GM18517 (cell line): ENCODE measurements around the gene LHX8.
"Not testable (repeated sequence)": the region's sequence is repeated elsewhere in the genome, so short reads cannot be mapped to it uniquely, and the experiment has no call there.

Experiments
- ATAC-seq: cut with Tn5 transposase; IDR thresholded peaks from one replicate; pipeline ENCODE4 v1.9.1; 2021; ENCODE audit warnings: mild to moderate bottlenecking, moderate library complexity; ENCODE audit not compliant: unreplicated experiment

The LHX8 gene

DNA sequence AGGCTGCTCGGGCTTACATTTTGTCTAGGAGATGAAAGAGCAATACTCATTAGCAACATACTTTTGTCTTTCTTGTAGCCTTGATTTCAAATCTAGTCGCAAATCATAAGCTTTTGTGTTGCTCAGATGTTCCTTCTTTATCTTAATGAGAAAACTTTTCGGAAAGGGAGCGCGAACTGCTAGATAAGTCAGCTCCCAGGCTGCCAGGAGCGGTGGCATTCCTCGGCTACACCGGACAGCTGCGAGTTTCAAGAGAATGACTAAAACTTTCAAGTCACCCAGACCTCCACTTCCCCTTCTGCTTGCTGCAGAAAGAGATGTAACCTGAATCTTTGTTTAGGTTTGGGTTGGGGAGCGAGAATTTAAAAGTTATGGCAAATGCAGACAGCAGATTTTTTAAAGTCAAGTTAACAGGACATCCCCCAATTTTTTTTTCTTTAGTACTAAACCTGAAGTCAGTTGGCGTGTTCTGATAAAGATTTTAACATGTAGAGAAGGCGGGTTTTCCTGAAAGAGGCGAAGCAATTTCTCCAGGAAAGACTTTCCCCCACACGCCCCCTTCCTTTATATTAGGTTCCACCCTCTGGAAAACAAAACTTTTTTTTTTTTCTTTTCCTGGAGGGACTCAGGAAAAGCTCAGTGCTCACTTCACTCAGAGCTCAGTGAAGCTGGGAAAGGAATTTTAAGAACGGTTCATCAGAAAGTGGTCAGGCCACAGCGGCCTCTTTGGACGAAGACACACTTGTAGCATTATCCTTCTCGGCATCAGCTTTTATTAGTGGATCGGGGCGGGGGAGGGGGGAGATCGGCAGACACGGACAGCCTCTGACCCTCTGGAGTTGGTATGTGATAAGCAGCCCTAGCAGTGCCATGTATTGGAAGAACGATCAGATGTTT lies at the start of gene LHX8:
Gene LHX8, plus strand, starts transcription at position 639 of the 897 bp plus-strand sequence. CDS start 2,227 bp downstream, outside the sequence.
- no peak for ATAC-seq

DNA sequence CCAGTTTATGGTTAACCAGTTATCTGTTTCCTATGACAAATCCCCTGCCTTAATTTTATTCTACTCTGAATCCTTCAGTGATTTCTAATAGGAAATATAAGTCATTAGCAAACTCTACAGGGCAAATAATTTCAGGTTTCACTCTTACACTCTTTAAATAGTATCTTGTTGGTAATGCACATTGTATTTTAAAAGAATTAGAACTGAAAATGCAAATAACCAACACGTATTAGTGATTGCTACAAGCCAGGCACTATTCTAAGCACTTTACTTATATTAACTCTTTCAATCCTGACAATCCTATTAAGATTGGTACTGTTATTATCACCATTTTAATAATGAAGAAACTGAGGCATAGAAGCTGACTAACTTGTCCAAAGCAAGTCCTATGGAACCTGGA lies 48.3 kb upstream of the LHX8 start:
- ATAC-seq, result no peak

DNA sequence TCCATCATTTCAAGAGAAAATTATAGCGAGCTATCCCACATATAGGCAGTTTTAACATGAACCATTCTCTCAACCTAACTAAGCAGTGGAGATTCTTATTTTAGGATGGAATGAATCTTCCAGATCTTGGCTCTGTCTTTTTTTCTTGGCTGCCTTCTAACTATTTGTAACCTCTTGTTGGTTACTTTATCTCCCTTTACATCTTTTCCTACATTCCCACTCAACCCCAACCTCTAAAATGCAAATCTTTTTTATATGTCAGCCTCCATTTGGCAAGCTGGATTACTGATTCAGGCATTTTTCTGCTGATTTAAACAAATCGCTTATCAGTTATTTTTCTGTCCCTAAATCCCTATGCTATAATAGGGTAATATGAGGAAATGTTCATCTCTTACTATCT lies 46.9 kb upstream of the LHX8 start:
- ATAC-seq, result no peak

DNA sequence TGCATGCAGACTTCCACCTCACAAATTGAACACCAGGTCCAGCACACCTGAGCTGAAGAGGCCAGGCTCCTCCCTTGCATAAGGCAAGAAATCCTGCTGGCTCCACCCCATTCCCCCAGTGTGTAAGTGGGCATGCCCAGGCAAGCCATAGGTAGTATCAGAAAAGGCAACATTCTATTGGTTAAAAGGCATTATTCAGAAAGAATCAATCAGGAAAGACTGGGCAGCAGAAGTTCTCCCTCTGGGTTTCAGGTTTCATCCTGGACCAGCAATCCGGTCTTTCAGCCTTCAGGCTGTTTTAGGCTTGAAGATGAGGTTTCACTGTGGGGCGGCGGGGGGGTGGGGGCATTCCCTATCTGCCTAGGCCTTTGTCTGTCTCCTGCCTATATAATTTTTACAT lies 42.0 kb upstream of the LHX8 start:
- ATAC-seq, result no peak

DNA sequence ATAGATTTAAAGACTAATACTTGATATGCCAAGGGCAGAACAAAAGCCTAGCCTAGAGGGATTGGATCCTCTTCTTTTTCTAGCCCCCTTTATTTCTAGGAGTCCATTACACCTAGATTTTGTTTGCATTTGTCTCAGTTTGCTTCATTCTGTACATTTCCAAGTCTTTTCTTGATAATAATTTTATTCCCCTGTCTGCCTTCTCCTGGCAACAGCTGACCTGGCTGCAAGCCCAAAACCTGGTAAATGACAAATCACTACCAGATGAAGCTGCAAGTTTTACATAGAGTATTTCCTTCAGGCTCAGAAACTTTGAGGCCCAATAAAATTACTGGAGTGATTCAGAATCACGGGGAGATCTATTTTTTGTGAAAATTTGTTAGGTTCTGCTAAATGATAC lies 36.5 kb upstream of the LHX8 start:
- ATAC-seq, result no peak

DNA sequence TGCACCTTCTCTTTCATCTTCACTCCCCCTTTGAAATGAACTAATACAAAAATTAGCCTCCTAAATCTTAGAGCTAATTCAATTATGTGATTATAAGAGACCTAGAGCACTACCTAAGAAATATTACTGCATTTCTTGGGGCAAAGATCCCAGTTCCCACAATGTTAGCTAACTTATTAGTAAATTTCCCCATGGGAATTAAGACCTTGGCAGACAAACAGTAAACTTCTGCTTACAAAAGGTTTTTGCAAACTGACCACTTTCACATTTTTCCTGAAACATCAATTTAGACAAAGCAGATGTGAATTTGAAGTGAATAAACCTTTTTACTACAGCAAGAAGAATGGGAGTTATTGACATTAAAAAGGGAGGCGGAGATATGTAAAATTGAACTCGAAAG lies 34.6 kb upstream of the LHX8 start:
- no peak for ATAC-seq

DNA sequence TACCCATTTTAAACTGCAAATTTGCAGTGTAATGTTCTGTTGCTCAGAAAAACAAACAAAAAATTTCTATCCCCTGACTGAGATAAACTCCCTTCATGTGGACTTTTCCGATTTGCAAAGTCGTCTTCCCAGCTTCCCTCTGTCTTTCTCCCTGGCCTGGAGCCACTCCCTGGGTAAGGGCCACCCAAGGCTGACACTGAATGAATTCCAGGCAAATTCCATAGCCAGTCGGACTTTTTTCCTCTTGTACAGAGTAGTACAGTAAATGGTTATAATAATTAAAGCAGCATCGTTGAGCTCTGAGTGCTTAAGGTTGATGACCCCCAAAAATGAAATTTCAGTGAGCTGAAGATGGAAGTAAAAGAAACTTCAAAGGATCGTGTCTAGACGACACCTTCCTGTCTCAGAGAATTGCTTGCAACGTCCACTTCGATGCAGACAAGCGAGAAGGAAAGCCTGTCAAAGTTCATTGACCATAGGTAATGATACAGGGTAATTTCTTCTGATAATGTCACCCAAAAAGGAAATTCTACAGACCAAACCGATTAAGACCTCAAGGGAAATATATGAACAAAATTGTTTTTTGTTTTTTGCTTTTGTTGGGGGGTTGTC lies 33.6 kb upstream of the LHX8 start:
- ATAC-seq, result no peak

DNA sequence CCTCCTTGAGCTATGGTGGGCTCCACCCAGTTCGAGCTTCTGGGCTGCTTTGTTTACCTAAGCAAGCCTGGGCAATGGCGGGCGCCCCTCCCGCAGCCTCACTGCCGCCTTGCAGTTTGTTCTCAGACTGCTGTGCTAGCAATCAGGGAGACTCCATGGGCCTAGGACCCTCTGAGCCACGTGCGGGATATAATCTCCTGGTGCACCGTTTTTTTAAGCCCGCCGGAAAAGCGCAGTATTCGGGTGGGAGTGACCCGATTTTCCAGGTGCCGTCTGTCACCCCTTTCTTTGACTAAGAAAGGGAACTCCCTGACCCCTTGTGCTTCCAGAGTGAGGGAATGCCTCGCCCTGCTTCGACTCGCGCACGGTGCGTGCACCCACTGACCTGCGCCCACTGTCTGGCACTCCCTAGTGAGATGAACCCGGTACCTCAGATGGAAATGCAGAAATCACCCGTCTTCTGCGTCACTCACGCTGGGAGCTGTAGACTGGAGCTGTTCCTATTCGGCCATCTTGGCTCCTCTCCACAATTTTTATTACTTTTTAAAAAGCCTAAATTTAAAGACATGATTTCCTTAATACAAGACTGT lies 21.7 kb upstream of the LHX8 start:
- ATAC-seq, result not testable (repeated sequence)

DNA sequence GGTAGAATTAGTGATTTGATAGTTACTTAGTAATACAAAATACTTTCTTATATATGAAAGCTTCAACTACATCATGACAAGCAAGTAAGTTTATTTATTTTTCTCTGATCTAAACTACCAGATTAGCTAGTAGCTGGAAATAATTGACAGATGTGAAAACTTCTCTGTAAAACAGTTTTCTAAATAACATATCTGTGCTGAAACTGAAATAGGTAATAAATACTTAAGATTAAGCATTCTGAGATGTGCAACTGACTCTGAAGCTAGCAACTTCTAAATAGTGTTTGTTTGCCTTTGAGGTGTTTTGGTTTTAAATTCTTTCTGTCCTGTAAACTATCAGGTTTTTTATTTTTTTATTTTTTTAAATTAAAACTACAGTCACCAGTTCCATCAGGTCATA lies 18.5 kb upstream of the LHX8 start:
- ATAC-seq, result no peak

DNA sequence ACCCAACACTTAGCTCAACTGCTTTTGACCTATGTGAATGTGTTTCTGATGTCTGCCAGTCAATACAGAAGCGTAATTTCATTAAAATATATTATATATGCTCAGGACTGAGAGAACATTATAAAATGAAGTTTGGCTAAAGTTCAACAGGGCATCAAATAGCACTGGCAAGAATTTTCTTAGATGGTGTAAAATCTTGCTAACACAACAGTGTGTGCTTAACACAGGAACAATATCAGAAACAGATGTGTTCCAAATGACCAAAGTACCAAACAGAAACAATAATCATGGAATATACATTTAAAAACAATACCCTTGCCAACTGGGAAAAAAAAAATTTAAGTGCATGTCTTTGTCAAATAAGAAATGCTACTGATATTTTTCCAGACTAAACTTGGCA lies 10.4 kb upstream of the LHX8 start:
- no peak for ATAC-seq

DNA sequence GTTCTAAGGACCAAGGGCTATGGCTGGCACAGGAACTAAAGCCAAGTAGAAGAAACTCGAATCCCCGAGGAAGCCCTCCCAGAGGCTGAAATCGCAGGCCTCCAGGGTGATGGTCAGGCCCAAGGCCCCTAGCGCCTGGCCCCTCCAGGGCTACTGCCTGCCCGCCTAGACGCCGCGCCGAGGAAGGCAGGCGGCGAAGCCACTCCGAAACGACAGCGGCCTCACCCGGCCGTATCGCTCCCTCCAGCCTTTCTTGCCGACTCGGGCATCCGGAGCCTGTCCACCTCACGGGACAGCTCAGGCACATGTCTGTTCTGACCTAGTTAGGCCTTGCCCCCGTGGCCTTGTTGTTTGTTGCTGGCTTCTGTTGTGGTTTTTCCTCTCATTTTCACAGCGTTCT lies 9.7 kb upstream of the LHX8 start:
- no peak for ATAC-seq

DNA sequence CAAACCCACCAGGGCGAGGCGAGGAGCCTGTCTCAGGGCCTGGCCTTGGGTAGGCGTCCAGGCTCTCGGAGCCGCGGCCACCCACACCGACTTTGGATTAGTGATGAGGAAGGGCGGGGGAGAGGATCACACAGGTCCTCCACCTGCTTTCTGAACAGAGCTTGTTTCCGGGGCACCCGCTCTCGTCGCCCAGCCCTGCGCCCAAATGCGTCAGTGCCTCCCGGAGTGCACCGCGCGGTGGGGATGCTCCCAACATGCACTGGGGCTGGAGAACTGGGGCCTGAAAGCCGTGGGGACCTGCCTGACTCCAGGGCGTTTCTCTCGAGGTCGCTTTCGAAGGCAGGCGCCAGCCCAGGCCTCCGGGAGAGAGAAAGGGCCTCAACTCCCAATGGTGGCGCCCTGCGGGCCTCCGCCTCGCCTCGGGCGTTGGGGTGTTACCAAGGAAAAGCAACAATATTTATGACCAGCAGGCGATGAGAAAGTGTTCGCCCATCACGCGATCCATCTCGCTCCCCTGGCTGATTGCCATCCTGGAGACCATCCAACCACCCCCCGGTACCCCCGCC lies 8.9 kb upstream of the LHX8 start:
- ATAC-seq, result no peak

DNA sequence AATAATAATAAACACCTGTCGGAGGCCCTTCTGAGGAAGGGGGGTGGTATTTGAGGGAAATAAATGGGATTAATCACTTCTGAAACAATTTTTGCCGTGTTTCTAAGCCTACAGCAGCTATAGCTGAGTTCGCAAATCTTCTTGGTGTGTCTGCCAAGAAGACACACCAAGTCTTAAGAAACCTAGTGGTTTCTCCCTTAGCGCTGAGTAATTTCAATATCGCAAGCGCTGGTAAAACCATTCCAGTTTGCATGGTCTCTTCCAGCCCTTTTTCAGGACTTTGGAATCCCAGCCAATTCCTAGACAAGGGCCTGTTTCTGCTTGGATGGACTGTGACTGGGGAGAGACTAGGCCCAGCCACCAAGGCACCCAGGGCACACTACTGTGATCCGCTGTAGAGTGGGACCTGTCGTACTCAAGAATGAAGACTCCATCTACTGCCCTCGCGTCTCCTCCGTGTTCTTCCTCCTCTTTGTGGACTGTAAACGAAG lies 7.5 kb upstream of the LHX8 start:
- no peak for ATAC-seq

DNA sequence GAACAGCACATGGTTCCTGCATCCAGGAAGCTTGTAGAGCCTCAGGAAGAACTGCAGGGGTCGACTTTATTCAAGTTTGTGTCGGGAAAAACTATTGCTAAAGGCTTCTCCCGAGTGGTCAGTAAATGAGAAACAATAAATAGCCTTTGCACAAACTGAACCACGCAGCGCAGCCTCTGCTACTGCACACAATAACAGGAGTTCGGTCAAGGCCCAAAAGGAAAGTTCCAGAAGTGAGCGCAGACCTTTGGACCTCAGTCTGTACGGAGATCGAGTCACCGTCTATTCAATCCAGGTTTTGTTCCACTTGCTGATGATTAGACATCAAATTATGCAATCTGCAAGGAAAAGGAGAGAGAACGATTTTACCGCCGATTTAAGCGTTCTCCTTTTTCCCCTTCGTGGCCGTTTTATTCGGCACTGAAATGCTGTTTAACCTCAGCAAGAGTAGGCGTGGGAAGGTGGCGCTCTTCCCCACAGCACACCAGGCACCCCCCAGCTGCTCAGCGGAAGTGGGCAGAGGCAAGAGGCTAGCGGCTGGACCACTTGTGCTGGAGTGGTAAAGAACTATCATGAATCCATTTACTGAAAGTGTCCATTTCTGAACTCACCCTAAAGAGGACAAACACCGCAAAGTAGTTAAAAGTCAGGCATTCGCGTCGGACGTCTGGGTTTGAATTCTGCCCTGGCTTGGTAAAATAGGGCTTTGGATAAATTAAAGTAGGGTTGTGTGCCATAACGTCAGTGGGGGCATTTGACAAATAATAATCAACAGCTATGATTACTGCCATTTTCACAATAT lies 6.1 kb upstream of the LHX8 start:
- no peak for ATAC-seq

DNA sequence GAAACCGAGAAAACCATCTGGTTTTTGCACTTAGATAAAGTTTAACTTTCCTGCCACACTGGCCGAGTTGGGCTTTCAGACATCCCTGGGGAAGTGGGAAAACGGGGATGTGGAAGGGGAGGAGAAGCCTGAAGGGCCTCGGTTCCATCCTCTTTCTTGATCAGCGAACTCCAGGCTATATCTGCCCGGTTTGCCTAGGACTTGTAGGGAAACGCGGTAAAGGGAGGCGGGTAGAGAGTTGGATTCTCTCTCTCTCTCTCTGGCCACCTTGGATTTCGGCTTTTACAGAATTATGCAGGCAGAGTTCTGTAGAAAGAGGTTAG lies 4.6 kb upstream of the LHX8 start:
- no peak for ATAC-seq

DNA sequence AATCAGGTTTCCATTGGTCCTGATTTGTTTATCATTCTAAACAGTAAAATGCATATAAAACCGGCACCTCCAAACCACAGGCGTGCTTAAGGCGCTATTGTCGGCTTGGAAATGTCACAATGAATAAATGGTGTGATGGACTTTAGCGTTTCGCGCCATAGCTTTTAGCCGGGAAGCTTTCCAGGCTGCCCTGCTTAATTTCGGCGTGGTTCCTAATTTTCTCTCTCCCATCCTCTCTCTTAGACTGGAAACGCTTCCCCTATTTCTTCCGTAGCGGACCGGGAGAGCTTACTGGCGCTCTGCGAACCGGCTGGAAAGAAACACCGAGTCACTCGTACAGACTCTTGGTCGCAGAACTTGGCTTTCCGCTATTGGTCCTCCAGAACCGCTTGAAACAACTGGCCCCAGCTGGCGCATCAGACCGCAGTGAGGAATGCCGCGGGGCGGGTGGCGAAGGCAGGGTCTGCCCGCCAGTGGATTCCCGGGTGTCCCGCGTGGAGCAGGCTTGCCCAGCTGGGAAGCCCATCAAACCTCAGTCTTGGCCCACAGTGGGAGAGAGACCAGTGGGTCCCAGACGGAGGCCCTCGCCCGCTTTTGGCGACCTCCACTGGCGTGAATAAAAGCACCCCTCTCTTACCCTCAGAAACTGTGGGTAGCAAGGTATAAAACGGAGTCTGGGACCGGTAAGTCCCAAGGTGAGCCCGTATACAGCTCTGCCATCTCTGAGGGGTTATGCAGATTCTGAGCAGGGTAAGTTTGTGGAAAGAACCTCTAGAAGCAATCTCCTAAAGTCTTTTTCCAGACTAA lies 4.0 kb upstream of the LHX8 start:
- no peak for ATAC-seq

DNA sequence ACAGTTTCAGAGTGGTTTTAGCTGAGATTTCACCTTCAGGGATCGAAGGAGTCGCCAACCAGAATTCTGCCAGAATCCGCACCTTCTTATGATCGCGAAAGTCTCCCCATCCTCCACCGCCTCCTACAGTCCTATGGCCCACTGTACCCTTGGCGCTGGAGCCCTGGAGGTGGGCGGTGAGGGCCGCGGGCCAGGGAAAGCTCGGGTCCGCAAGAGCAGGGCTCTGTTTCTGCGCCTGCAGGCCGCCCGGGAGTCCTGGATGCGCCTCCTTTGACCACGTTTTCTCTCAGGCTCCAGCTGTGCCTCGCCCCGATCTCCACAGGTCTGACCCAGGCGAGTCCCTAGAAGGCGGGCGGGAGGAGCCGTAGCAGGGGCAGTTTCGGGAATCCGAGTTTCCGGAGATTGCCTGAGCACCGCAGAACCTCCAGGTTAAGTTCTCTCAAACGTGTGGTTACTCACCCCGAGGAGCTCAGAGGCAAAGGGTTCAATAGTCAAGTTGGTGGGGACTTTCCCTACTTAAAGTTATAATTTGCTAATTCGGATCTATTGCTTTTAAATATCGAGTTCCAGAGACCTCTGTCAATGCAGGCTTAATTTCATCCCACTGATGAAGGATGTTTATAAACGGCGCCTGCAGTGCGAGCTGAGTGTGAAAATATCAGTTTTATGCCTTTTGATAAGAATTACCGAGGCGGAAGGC lies 3.2 kb upstream of the LHX8 start:
- no peak for ATAC-seq

DNA sequence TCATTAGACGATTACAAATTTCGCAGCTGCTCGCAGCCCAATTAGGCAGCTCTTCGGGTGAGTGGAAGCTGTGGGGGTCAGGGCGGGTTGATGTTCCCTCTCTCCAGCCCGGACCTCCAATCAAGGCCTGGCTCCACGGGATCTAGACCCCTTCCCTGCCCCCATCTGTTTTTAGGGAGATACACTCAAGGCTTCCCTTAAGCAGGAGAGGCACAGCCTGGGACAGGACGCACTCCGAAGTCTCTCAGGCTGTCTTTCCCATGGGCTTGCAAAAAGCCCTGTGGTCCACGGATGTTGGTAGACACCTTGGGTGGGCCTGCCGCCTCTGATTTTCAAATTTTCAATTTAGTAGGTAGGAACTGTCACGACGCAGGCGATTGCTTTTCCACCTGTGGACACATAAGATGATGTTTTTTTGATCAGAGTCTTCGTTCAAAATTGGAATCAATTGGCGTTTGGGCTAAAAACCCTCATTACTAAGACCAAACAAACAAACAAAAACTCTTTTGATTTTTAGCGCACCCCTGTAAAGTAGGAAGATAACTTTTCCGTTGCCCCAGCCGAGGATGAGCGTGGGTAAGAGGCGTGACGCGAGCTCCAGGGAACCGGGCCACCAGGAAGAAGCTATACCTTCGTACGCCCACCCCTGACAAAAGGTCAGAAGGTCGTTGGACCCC lies 2.5 kb upstream of the LHX8 start:
- ATAC-seq, result no peak

DNA sequence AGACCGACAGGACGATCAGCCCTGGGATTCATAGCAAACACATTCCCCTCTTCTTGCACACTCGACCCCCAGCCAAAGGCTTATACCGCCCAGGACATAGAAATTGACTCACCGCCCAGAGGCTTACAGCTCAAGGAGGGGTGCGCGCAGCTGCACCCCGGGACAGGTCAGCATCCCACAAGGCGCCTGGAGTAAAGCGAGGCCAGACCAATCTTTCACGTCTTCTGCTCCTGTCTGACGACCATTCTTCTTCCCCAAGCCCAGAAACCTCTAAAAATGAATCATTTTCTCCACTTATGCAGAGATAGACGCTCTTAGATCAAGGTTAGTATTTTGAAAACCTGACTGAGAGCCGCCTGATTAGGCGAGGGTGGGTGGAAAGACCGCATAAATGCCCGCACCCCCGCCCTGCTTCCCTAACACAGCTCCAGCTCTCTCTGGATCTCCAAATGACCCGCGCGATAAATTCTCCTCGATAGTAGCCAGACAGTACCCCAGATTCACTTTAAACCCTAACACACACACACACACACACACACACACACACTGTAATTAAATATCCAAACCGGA lies 1.9 kb upstream of the LHX8 start:
- ATAC-seq, result no peak
